ENCODE measurements around the gene CLPTM1. TPM values are rescaled to one million over a fixed set of nuclear protein-coding genes. Genes with fewer than 3 reads are reported as not detected.
"Not testable (repeated sequence)": the region's sequence is repeated elsewhere in the genome, so short reads cannot be mapped to it uniquely, and the experiment has no call there.

Gene CLPTM1
- total RNA-seq, 2 donors from 2014 or later: 113 to 129 TPM

GRCh38 chr19:44993926-44994537 is 38.9 kb downstream of the CLPTM1 start:
- ATAC-seq (no peak), DNase-seq (no peak)
- intact Hi-C loops (cut with DNase I, micrococcal nuclease): no loop called here

DNA sequence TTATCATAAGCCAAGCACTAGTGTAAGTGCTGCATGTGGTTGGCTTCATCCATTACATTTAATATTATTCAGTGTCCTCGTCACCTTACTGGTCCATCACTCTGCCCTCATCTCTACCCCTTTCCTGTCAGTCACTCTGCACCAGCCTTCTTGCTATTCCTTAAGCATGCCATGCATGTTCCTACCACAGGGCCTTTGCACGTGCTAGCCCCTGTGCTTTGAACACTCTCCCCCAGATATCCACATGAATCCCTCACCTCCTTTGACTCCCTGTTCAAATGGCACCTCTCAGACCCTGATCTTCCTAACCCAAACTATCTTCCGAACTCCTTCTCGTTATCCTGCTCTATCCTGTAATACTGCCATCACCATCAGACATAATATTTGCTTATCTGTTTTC is 42.8 kb downstream of the CLPTM1 start:
- intact Hi-C loops (cut with DNase I, micrococcal nuclease): no loop called here
- no peak for ATAC-seq
- no peak for DNase-seq

DNA sequence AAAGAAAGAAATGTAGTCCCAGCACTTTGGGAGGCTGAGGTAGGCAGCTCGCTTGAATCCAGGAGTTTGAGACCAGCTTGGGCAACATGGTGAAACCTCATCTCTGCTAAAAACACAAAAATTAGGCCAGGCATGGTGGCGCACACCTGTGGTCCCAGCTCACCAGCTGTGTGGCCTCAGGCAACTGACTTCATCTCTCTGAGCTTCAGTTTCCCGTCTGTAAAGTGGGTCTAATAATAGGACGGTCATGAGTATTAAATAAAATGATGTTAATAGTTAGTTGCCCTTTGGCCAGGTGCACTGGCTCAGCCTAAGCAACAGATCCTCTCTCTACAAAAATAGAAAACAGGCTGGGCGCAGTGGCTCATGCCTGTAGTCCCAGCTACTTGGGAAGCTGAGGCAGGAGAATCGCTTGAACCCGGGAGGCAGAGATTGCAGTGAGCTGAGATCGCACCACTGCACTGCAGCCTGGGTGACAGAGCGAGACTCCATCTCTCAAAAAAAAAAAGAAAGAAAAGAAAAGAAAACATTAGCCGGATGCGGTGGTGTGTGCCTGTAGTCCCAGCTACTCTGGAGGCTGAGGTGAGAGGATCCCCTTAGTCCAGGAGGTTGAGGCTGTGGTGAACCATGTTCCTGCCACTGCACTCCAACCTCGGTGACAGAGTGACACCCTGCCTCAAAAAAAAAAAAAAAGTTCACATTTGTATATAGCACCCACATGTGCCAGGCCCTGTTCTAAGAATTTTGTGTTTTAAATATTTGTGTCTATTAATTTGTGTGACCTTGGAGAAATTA is 44.1 kb downstream of the CLPTM1 start:
- ATAC-seq; intact Hi-C loops (cut with DNase I, micrococcal nuclease); DNase-seq: not testable (repeated sequence)

- intact Hi-C loops (cut with DNase I, micrococcal nuclease); DNase-seq; ATAC-seq: not testable (repeated sequence)
Measured at GRCh38 chr19:45000665-45001064, 45.5 kb downstream of the CLPTM1 start.

DNA sequence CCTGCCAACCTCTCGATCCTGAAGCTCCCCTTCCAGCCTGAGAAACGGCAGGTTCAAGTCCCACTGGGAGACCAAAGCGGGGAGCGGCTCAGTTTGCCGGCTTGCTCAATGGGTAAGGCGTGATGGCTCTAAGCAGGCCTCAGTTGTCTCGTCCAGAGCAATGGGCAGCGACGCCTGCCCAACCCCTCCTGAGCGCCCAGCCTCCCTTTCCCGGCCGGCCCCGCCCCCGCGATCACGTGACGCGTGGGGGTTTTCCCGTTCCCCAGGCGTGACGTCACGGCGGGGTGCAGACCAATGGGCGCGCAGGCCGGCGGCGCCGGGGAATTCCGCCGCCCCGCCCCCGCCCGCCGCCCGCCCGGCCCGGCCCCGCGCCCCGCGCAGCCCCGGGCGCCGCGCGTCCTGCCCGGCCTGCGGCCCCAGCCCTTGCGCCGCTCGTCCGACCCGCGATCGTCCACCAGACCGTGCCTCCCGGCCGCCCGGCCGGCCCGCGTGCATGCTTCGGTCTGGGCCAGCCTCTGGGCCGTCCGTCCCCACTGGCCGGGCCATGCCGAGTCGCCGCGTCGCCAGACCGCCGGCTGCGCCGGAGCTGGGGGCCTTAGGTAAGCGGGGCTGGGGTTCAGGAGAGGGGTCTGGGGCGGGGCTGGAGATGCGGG is 46.0 kb downstream of the CLPTM1 start, which contains the start of gene RELB:
TSS of gene RELB (plus strand) at position 378 of the 653 bp plus-strand sequence. CDS start at position 494, 116 bp downstream.
- ATAC-seq (peak; percentile 57), DNase-seq (peak; percentile 94 to 98)
- intact Hi-C loops (cut with DNase I, micrococcal nuclease): no loop called here

DNA sequence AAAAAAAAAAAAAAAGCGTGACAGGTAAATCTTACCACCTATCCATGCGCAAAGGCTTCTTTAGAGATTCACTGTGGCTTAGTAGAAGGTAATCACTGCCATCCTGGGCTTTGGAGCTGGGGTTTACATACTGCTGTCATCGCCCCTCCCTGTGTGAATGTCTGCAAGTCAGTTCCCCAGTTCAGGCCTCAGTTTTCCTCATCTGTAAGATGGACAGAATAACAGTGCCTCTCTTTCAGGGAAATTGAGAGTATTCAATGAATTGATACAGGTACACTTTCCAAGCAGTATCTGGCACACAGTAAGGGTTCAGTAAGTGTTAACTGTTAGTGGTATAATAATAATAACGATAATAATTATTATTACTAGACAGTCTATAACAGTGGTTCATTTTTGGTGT is 48.3 kb downstream of the CLPTM1 start:
- intact Hi-C loops (cut with DNase I, micrococcal nuclease): no loop called here
- DNase-seq: no peak
- ATAC-seq: no peak

DNA sequence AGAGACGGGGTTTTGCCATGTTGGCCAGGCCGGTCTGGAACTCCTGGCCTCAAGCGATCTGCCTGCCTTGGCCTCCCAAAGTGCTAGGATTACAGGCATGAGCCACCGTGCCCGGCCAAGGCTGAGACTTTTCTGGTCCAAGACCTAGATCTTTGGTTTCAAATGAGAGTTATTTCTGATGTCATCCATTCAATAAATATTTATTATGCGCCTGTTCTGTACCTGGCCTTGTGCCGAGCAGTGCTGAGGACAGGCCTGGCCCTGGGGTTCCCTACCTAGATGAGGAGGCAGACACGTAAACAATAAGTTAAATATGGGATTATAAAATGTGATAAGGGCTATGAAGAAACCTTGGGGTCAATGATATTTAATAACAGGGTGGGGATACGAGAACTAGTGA is 50.6 kb downstream of the CLPTM1 start:
- ATAC-seq (peak; percentile 47), DNase-seq (peak; percentile 76 to 79)
- intact Hi-C loops (cut with DNase I, micrococcal nuclease): no loop called here

GRCh38 chr19:45008552-45008951 is 53.4 kb downstream of the CLPTM1 start:
- DNase-seq (peak; percentile 79 to 91), ATAC-seq (peak; percentile 79)
- intact Hi-C loops (cut with DNase I, micrococcal nuclease): no loop called here

GRCh38 chr19:45009625-45010255 is 54.6 kb downstream of the CLPTM1 start:
- DNase-seq (no peak), ATAC-seq (no peak)
- intact Hi-C loops (cut with DNase I, micrococcal nuclease): no loop called here

- intact Hi-C loops (cut with DNase I, micrococcal nuclease): no loop called here
- ATAC-seq: no peak
- DNase-seq: no peak
Measured at GRCh38 chr19:45010306-45010705, 55.1 kb downstream of the CLPTM1 start.

GRCh38 chr19:45011959-45012358 is 56.8 kb downstream of the CLPTM1 start:
- intact Hi-C loops (cut with DNase I, micrococcal nuclease): no loop called here
- DNase-seq: no peak
- ATAC-seq: no peak

GRCh38 chr19:45016388-45017314 is 61.5 kb downstream of the CLPTM1 start:
- ATAC-seq: peak; percentile 84
- peak; percentile 56 to 72 for DNase-seq
- intact Hi-C loops (cut with DNase I, micrococcal nuclease): no loop called here

DNA sequence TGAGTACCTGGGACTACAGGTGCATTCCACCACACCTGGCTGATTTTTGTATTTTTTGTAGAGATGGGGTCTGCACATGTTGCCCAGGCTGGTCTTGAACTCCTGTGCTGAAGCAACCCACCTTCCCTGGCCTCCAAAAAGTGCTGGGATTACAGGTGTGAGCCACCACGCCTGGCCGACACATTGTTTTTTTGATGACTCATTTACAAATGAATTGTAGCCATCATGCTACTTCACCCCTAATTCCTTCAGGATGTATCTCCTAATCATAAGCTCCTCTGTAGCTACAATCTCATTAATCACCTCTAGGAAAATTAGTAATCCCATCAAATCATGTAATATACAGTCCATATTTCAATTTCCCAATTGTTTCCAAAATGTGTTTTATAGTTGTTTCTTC is 64.0 kb downstream of the CLPTM1 start:
- DNase-seq: no peak
- no peak for ATAC-seq
- intact Hi-C loops (cut with DNase I, micrococcal nuclease): no loop called here

DNA sequence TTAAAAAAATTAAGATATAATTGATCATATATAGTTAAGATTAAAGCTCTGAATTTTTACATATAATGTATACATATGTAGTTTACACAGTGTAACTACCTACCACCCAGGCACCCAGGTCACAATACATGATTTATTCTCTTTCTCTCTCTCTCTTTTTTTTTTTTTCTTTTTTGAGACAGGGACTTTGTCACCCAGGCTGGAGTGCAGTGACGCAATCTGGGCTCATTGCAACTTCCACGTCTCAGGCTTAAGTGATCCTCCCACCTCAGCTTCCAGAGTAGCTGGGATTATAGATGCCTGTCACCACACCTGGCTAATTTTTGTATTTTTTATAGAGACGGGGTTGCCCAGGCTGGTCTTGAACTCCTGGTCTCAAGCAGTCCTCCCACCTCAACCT is 64.9 kb downstream of the CLPTM1 start:
- ATAC-seq (no peak), DNase-seq (no peak)
- intact Hi-C loops (cut with DNase I, micrococcal nuclease): no loop called here

- intact Hi-C loops (cut with DNase I, micrococcal nuclease): no loop called here
- DNase-seq: no peak
- ATAC-seq: no peak
Measured at GRCh38 chr19:45021971-45022370, 66.8 kb downstream of the CLPTM1 start.

GRCh38 chr19:45023048-45023447 is 67.9 kb downstream of the CLPTM1 start:
- intact Hi-C loops (cut with DNase I, micrococcal nuclease): no loop called here
- DNase-seq (no peak), ATAC-seq (no peak)

DNA sequence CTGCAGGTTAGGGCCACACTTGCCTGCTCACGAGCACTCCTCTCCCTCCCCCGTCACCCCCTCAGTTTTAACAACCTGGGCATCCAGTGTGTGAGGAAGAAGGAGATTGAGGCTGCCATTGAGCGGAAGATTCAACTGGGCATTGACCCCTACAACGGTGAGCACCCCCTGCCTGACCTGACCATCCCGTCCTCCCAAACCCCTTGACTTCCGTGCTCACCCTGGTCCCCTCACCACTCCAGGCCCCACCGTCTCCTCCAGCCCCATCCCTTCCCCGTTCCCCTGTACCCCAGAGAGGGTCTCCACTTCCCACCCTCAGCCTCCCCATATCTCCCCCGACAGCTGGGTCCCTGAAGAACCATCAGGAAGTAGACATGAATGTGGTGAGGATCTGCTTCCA is 70.1 kb downstream of the CLPTM1 start:
- DNase-seq (no peak), ATAC-seq (no peak)
- intact Hi-C loops (cut with DNase I, micrococcal nuclease): no loop called here

- intact Hi-C loops (cut with DNase I, micrococcal nuclease): no loop called here
- ATAC-seq (no peak), DNase-seq (no peak)
Measured at GRCh38 chr19:45027371-45027770, 72.2 kb downstream of the CLPTM1 start.

All from left colon (tissue), 2 donors.